SK-N-SH (cell line): ENCODE measurements around the gene CNIH3. TPM values are rescaled to one million over a fixed set of nuclear protein-coding genes. Genes with fewer than 3 reads are reported as not detected.

Experiments
- CTCF ChIA-PET: fragments of 300-600, 350-600 bp; formaldehyde crosslinking; extraction: SDS; loops from one replicate; lab custom pipeline; 2021; lab: Yijun Ruan, JAX
- POLR2A ChIA-PET: fragments of 350-600 bp; sonication (Branson Sonifier 250); formaldehyde crosslinking; extraction: SDS; loops from one replicate; lab custom pipeline; 2020; ENCODE audit warnings: antibody characterized with exemption, inconsistent platforms; lab: Yijun Ruan, JAX
- DNase-seq: peaks from one replicate; pipeline ENCODE4 v3.0.0; 2012
- H2AFZ ChIP-seq: fragments of 200-600 bp; sonication (generic); 2 replicates; pipeline ENCODE4 v1.8.1; 2016; ENCODE audit warnings: antibody characterized with exemption, mild to moderate bottlenecking, low read depth
- H3F3A ChIP-seq: fragments of 200-600 bp; sonication (generic); replicated peaks from 2 replicates; pipeline ENCODE3; 2016; ENCODE audit warnings: antibody characterized with exemption, mild to moderate bottlenecking; ENCODE audit not compliant: insufficient read depth
- H3K27ac ChIP-seq, 2 experiments: fragments of 200-500 bp in 1 of 2; fragments of 200-600 bp in 1 of 2; sonication (Bioruptor generic) in 1 of 2; sonication (generic), shearing (Covaris generic) in 1 of 2; 2 replicates each; pipeline versions ENCODE4 v1.5.1 to v1.6.1; 2014 to 2016; ENCODE audit warnings: low read depth in 2 of 2, inconsistent platforms in 1 of 2, low read length in 1 of 2, mild to moderate bottlenecking in 1 of 2, mixed read lengths in 1 of 2
- H3K27me3 ChIP-seq: fragments of 200-600 bp; sonication (generic), shearing (Covaris generic); 2 replicates; pipeline ENCODE4 v1.6.1; 2016; ENCODE audit warnings: mixed run types; ENCODE audit not compliant: insufficient read depth
- H3K36me3 ChIP-seq, 2 experiments: fragments of 200-500 bp in 1 of 2; fragments of 200-600 bp in 1 of 2; sonication (Bioruptor generic) in 1 of 2; sonication (generic) in 1 of 2; replicated peaks in 1 of 2; 2 replicates each; pipeline versions ENCODE3 to v1.5.1; 2014 to 2016; ENCODE audit warnings: low read length in 1 of 2, mild to moderate bottlenecking in 1 of 2; ENCODE audit not compliant: insufficient read depth in 2 of 2, control insufficient read depth in 1 of 2
- H3K4me1 ChIP-seq, 2 experiments: fragments of 200-500 bp in 1 of 2; fragments of 200-600 bp in 1 of 2; sonication (Bioruptor generic) in 1 of 2; sonication (generic), shearing (Covaris generic) in 1 of 2; 2 replicates each; pipeline versions ENCODE4 v1.5.1 to v1.6.1; 2014 to 2016; ENCODE audit warnings: low read depth in 1 of 2, low read length in 1 of 2, mixed run types in 1 of 2; ENCODE audit not compliant: insufficient read depth in 2 of 2, control insufficient read depth in 1 of 2
- H3K4me2 ChIP-seq: fragments of 200-600 bp; sonication (generic), shearing (Covaris generic); 2 replicates; pipeline ENCODE4 v1.6.1; 2017; ENCODE audit warnings: mixed run types
- H3K4me3 ChIP-seq, 2 experiments: fragments of 200-500 bp in 1 of 2; fragments of 200-600 bp in 1 of 2; sonication (Bioruptor generic) in 1 of 2; sonication (generic), shearing (Covaris generic) in 1 of 2; 2 replicates each; pipeline versions ENCODE4 v1.5.1 to v1.8.1; 2014 to 2016; ENCODE audit warnings: low read depth in 2 of 2, inconsistent platforms in 1 of 2, low read length in 1 of 2, mild to moderate bottlenecking in 1 of 2, mixed read lengths in 1 of 2, moderate library complexity in 1 of 2
- H3K79me2 ChIP-seq: fragments of 200-600 bp; sonication (generic); 2 replicates; pipeline ENCODE4 v1.8.1; 2017; ENCODE audit warnings: mild to moderate bottlenecking; ENCODE audit not compliant: insufficient read depth
- H3K9ac ChIP-seq: fragments of 200-600 bp; sonication (generic); 2 replicates; pipeline ENCODE4 v1.6.1; 2017; ENCODE audit warnings: mixed run types
- H3K9me2 ChIP-seq: fragments of 200-600 bp; sonication (generic); 2 replicates; pipeline ENCODE4 v1.6.1; 2017; ENCODE audit warnings: mixed run types
- H3K9me3 ChIP-seq: fragments of 200-600 bp; sonication (generic); 2 replicates; pipeline ENCODE4 v1.6.1; 2017; ENCODE audit warnings: mixed run types, mild to moderate bottlenecking, moderate library complexity
- H4K20me1 ChIP-seq: fragments of 200-600 bp; sonication (generic); 2 replicates; pipeline ENCODE4 v1.6.1; 2017; ENCODE audit warnings: mild to moderate bottlenecking, mixed run types; ENCODE audit not compliant: insufficient read depth
- CHD2 ChIP-seq: fragments of 150-350 bp; IDR thresholded peaks from 2 replicates; pipeline ENCODE4 v1.6.1; 2018; ENCODE audit warnings: low read length; ENCODE audit not compliant: partially characterized antibody
- CTCF ChIP-seq: fragments of 200-600 bp; sonication (generic); IDR thresholded peaks from 2 replicates; pipeline ENCODE4 v1.6.1; 2017; ENCODE audit warnings: antibody characterized with exemption, mild to moderate bottlenecking, moderate library complexity
- FOXJ3 ChIP-seq: sonication (generic); formaldehyde crosslinking; IDR thresholded peaks from 2 replicates; pipeline ENCODE4 v1.5.1; 2020; ENCODE audit warnings: mild to moderate bottlenecking, missing genetic modification reagents
- FOXM1 ChIP-seq: IDR thresholded peaks from 2 replicates; pipeline ENCODE4 v1.4.0; 2012; ENCODE audit warnings: low read depth, mild to moderate bottlenecking
- GATA2 ChIP-seq: sonication (generic); formaldehyde crosslinking; IDR thresholded peaks from 2 replicates; pipeline ENCODE4 v1.5.0; 2020; ENCODE audit warnings: mild to moderate bottlenecking, missing genetic modification reagents
- JUND ChIP-seq: IDR thresholded peaks from 2 replicates; pipeline ENCODE4 v1.4.0; 2012
- MAX ChIP-seq: IDR thresholded peaks from 2 replicates; pipeline ENCODE4 v1.4.0; 2012; ENCODE audit warnings: low read depth
- MEF2A ChIP-seq: IDR thresholded peaks from 2 replicates; pipeline ENCODE4 v1.4.0; 2012; ENCODE audit warnings: low read depth, borderline replicate concordance
- PBX3 ChIP-seq: IDR thresholded peaks from 2 replicates; pipeline ENCODE4; 2012
- RCOR1 ChIP-seq: fragments of 150-350 bp; IDR thresholded peaks from 2 replicates; pipeline ENCODE4 v1.6.1; 2017; ENCODE audit warnings: antibody characterized with exemption, low read length
- RFX5 ChIP-seq: IDR thresholded peaks from 2 replicates; pipeline ENCODE4 v1.6.1; 2012; ENCODE audit warnings: mild to moderate bottlenecking, improper control_type of control experiment, low read length
- SIN3A ChIP-seq: IDR thresholded peaks from 2 replicates; pipeline ENCODE4 v1.6.1; 2012; ENCODE audit warnings: low read depth, mild to moderate bottlenecking, low read length, moderate library complexity, borderline replicate concordance
- SMC3 ChIP-seq: IDR thresholded peaks from 2 replicates; pipeline ENCODE4 v1.6.1; 2012; ENCODE audit warnings: low read depth, low read length, improper control_type of control experiment
- USF1 ChIP-seq: IDR thresholded peaks from 2 replicates; pipeline ENCODE4 v1.4.0; 2012; ENCODE audit warnings: low read depth, borderline replicate concordance
- USF2 ChIP-seq: fragments of 150-350 bp; IDR thresholded peaks from 2 replicates; pipeline ENCODE4 v1.6.1; 2017; ENCODE audit warnings: antibody characterized with exemption, low read length, low read depth, borderline replicate concordance
- polyA plus RNA-seq, 3 experiments: library from polyadenylated mRNA; depleted of rRNA; stranded (reverse); fragments of >200 nt; gene quantifications; 2 replicates each; pipeline ENCODE4 v1.2.3, GENCODE V29; 2012

Gene CNIH3
- polyA plus RNA-seq, 1 of the 3 experiments (the other 2 are of a cell fraction): 18.8 TPM

- Histone ChIP-seq H3K9ac (no peak overlapping the region), H3K36me3 (peaks cover 0 to 4% of the 10 kb centered on the region in 2 experiments), H3K79me2 (no peaks in the 10 kb centered on the region), H3K4me2 (no peak overlapping the region), H3K27me3 (no peaks in the 10 kb centered on the region), H3F3A (no peaks in the 10 kb centered on the region), H3K27ac (no peak overlapping the region), H3K9me3 (no peaks in the 10 kb centered on the region), H2AFZ (no peak overlapping the region), H3K4me1 (peaks cover 0 to 26% of the 10 kb centered on the region in 2 experiments; a peak in 2 of 4 replicates), H4K20me1 (peaks cover 7% of the 10 kb centered on the region; the same call in 1 of the 2 replicates), H3K4me3 (no peak overlapping the region), H3K9me2 (no peaks in the 10 kb centered on the region)
- POLR2A ChIA-PET: no interaction called here
- DNase-seq: no peak
- CTCF ChIA-PET: interaction anchor here (0.6 to 1.3 kb wide), 4 partner anchors 22 to 250 kb away, joined by 3 to 4 read pairs (median 3); no protein-coding TSS in a partner anchor
- no peak for TF ChIP-seq JUND
- no peak for TF ChIP-seq GATA2
- TF ChIP-seq FOXM1: no peak
- TF ChIP-seq MAX: no peak
- TF ChIP-seq PBX3: no peak
- no peak for TF ChIP-seq MEF2A
- no peak for TF ChIP-seq SIN3A
- TF ChIP-seq CTCF: no peak
- TF ChIP-seq USF2: no peak
- TF ChIP-seq FOXJ3 (CRISPR knock-in tag): no peak
- no peak for TF ChIP-seq CHD2
- TF ChIP-seq RCOR1: no peak
- no peak for TF ChIP-seq USF1
- TF ChIP-seq SMC3: no peak
- TF ChIP-seq RFX5: no peak
Observed at GRCh38 chr1:224666078-224666477, 50.0 kb downstream of the CNIH3 start.
